GM12801 (cell line): Measurements from ENCODE around the gene ABCG4.

Source experiments
- TF ChIP-seq, protein P1 (sequence below): IDR thresholded peaks from one replicate; pipeline ENCODE4 v1.5.1; 2011; ENCODE audit warnings: control low read depth; ENCODE audit not compliant: insufficient read length; ENCODE audit errors: extremely low read depth

The ABCG4 gene

DNA sequence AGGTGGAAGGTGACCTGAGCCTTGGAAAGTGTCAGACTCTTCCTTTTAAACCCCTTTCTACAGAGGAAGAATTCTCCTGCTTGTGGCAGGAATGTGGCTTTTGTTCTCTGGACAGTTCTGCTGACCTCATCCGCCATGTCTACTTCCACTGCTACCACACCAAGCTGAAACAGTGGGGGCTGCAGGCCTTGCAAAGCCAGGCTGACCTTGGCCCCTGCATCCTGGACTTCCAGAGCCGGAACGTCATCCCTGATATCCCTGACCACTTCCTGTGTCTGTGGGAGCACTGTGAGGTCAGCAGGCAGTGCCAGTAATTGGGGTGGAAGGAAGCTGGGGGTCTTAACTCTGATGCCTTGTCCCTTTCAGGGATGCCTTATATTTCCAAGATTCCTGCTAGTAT, 18.2 kb upstream of the ABCG4 start:
- TF ChIP-seq, protein P1, sequence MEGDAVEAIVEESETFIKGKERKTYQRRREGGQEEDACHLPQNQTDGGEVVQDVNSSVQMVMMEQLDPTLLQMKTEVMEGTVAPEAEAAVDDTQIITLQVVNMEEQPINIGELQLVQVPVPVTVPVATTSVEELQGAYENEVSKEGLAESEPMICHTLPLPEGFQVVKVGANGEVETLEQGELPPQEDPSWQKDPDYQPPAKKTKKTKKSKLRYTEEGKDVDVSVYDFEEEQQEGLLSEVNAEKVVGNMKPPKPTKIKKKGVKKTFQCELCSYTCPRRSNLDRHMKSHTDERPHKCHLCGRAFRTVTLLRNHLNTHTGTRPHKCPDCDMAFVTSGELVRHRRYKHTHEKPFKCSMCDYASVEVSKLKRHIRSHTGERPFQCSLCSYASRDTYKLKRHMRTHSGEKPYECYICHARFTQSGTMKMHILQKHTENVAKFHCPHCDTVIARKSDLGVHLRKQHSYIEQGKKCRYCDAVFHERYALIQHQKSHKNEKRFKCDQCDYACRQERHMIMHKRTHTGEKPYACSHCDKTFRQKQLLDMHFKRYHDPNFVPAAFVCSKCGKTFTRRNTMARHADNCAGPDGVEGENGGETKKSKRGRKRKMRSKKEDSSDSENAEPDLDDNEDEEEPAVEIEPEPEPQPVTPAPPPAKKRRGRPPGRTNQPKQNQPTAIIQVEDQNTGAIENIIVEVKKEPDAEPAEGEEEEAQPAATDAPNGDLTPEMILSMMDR = no peak

DNA sequence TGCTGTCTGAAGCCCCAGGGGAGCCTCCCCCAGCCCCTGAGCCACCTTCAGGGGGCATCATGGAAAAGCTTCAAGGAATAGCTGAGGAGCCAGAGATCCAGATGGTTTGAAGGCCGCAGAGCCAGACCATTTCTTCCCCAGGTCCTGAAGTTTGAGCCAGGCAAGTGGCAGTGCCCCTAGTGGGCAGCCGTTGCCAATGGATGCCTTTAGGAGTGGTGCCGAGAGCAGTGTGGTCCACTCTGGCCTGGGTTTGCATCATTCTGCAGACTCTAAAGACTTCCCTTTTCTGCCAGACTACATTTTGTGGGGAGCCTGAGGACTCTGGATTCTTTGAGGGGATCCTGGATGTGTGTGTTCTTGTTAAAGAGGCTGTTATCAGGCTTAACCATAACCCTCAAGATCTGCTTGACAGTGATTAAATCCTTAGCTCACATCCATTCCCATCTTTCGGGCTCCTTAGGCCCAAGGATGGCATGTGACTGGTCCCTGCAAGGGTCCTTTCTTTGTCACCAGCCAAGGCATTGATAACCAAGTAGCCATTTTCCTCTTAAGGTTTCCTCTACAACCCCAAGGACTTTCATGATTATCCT, 14.4 kb upstream of the ABCG4 start:
- TF ChIP-seq, protein P1 = no peak

DNA sequence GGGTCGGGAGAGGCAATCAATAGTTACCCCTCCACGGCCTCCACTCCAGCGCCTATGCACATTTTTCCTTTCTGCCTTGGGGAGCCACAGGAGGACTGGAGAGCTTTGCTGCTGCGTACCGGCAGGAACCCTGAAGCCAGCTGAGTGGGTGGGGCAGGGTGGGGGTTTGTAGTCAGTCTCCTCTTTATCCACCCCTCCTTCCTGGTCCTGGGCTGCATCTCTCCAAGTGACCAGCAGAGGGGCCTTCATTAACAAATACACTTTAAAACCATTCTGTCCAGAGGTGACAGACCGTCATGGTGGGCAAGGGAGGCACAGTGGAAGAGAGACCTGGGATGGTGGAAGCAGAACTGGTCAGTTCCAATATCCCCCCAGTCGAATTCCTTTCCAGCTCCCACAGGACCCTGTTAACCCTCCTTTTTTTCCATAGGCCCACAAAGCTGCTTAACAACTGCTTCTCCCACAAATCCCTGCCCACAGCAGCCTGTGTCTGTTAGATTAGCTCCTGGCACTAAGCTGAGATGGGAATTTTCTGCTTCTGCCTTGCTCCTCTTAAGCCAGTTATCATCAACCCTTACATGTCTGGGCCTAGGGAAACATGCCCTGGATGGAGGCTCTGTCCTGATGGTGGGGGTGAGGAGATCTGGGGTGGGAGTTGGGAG, 3.9 kb upstream of the ABCG4 start:
- TF ChIP-seq, protein P1 = no peak

DNA sequence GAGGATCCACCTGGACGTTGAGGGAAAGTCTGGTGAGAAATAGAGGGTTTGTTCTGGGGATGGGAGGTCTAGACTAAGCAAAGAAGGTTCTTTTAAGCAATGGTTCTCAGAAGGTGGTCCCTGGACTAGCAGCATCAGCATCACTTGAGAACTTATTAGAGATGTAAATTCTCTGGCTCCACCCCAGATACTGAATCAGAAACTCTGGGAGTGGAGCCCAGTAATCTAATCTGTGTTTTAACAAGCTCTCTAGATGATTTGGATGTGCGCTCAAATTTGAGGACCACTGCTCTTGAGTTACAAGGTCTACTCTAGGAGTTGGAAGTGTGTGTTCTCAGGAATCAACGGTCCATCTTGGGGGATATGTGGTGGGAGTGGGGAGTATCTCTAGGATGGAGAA, 3.3 kb upstream of the ABCG4 start:
- TF ChIP-seq, protein P1 = no peak

DNA sequence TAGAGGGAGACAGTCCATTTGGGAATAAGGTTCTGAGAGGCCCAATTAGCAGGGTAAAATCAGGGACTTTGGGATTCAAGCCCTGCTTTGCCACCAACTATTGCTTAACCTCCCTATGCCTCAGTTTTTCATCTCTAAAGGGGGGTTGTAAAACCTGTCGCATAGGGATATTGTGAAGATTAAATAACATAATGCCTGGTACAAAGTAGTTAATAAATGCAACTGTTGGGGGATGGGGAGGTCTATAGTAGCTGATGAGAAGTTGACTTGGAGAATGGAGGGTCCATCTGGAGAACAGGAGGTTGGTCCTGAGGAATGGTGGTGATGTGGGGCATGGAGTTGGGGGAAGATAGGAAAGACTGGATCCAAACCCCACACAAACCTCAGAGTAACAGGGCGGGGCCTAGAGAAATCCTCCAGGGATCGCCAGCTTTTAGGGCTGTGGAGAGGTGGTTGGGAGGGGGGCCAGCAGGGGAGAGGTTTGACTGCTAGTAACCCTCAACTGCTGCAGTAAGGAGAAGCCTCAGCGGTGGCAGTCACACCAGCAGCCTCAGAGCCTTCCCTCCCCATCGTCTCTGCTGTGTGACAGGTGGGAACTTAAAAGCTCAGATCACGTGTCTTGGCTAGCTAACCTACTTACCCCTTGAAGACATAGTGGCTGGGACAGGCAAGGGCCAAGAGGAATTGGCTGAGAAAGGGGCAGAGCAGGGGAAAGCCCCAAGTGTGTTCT, 1.1 kb upstream of the ABCG4 start:
- TF ChIP-seq, protein P1 = no peak

DNA sequence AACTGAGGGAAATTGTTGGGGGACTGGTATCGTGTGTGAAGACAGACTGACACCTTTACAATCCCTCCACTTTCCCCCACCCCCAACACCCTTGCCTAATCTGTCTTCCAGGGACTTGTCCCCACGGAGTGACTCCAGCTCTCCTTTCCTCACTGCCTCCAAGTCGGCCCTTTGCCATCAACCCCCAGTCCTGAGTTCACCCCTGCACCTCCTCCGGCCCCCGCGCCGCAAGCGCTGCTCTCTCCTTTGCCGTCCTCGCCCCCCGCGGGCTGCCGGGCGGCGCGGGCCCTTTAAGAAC, 183 bp upstream of the ABCG4 start:
- TF ChIP-seq, protein P1 = no peak

DNA sequence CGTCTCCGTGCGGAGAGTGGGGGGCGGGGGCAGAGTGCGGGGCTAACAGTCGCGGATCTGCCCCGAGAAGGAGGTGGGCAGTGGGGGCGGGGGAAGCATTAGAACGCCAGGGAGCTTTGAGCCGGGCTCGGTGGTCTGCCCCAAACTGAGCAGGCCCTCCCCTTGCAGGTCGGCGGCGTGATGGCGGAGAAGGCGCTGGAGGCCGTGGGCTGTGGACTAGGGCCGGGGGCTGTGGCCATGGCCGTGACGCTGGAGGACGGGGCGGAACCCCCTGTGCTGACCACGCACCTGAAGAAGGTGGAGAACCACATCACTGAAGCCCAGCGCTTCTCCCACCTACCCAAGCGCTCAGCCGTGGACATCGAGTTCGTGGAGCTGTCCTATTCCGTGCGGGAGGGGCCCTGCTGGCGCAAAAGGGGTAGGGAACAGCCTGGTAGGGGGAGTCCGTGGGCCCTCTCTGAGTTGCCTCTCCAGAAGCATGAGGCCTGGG, 979 bp downstream of the ABCG4 start:
- TF ChIP-seq, protein P1 = no peak
